Astrocyte (in vitro differentiated cells and primary cell): Measurements from ENCODE around the gene MEIKIN. TPM values are rescaled to one million over a fixed set of nuclear protein-coding genes. Genes with fewer than 3 reads are reported as not detected.

Experiments used
- DNase-seq: peaks from one replicate; pipeline ENCODE4 v3.0.0-alpha.2; 2010; ENCODE audit warnings: low read depth
- FAIRE-seq: peaks from 2 replicates; lab custom pipeline; 2011; peaks lifted over from hg19 to GRCh38; lab: Jason Lieb, UNC
- H2AFZ ChIP-seq: 2 replicates; pipeline ENCODE4 v1.6.0; 2012; ENCODE audit warnings: low read depth, low read length, inconsistent platforms
- H3K27ac ChIP-seq: 2 replicates; pipeline ENCODE4 v1.5.1; 2011; ENCODE audit warnings: low read depth, low read length, inconsistent platforms
- H3K27me3 ChIP-seq: 2 replicates; pipeline ENCODE4 v1.6.0; 2011; ENCODE audit warnings: low read length, inconsistent platforms; ENCODE audit not compliant: insufficient read depth
- H3K36me3 ChIP-seq: 2 replicates; pipeline ENCODE4 v1.5.1; 2011; ENCODE audit warnings: low read length, inconsistent platforms; ENCODE audit not compliant: insufficient read depth
- H3K4me1 ChIP-seq: 2 replicates; pipeline ENCODE4 v1.5.1; 2011; ENCODE audit warnings: low read length, inconsistent platforms; ENCODE audit not compliant: insufficient read depth
- H3K4me2 ChIP-seq: 2 replicates; pipeline ENCODE4 v1.6.0; 2012; ENCODE audit warnings: low read length, inconsistent platforms
- H3K4me3 ChIP-seq: 2 replicates; pipeline ENCODE4 v1.5.1; 2011; ENCODE audit warnings: low read depth, mild to moderate bottlenecking, low read length, inconsistent platforms; ENCODE audit not compliant: insufficient read depth
- H3K79me2 ChIP-seq: 2 replicates; pipeline ENCODE4 v1.6.0; 2012; ENCODE audit warnings: mild to moderate bottlenecking, low read length, inconsistent platforms; ENCODE audit not compliant: insufficient read depth
- H3K9ac ChIP-seq: 2 replicates; pipeline ENCODE4 v1.6.0; 2012; ENCODE audit warnings: mild to moderate bottlenecking, low read length, inconsistent platforms
- H3K9me3 ChIP-seq: 2 replicates; pipeline ENCODE4 v1.5.1; 2012; ENCODE audit warnings: low read depth, mild to moderate bottlenecking, low read length, inconsistent platforms; ENCODE audit not compliant: insufficient read depth
- H4K20me1 ChIP-seq: 2 replicates; pipeline ENCODE4 v1.6.0; 2012; ENCODE audit warnings: low read length, inconsistent platforms; ENCODE audit not compliant: insufficient read depth
- H3K27ac Mint-ChIP-seq: one replicate; pipeline ENCODE4 v1.8.0; 2021; ENCODE audit warnings: mild to moderate bottlenecking, mixed read lengths; ENCODE audit not compliant: unreplicated experiment
- H3K27me3 Mint-ChIP-seq: one replicate; pipeline ENCODE4 v1.8.0; 2021; ENCODE audit warnings: low read depth, mixed read lengths; ENCODE audit not compliant: unreplicated experiment
- H3K36me3 Mint-ChIP-seq: one replicate; pipeline ENCODE4 v1.8.0; 2021; ENCODE audit warnings: low read depth, mixed read lengths; ENCODE audit not compliant: unreplicated experiment
- H3K4me1 Mint-ChIP-seq: one replicate; pipeline ENCODE4 v1.8.0; 2021; ENCODE audit warnings: low read depth, mixed read lengths; ENCODE audit not compliant: unreplicated experiment
- H3K4me3 Mint-ChIP-seq: one replicate; pipeline ENCODE4 v1.8.0; 2021; ENCODE audit warnings: mild to moderate bottlenecking, moderate library complexity, mixed read lengths; ENCODE audit not compliant: unreplicated experiment
- H3K9me3 Mint-ChIP-seq: one replicate; pipeline ENCODE4 v1.8.0; 2021; ENCODE audit warnings: mild to moderate bottlenecking, mixed read lengths; ENCODE audit not compliant: unreplicated experiment
- CTCF ChIP-seq: IDR thresholded peaks from 2 replicates; pipeline ENCODE4 v1.5.1; 2011; ENCODE audit warnings: low read depth, mild to moderate bottlenecking, inconsistent platforms, low read length, moderate library complexity; ENCODE audit not compliant: insufficient read depth
- EZH2 ChIP-seq: IDR thresholded peaks from 2 replicates; pipeline ENCODE4 v1.6.1; 2012; ENCODE audit warnings: mild to moderate bottlenecking, low read length, inconsistent platforms; ENCODE audit not compliant: insufficient read depth
- total RNA-seq: library from RNA; stranded (reverse); gene quantifications from 2 replicates; pipeline ENCODE4 v1.2.1, GENCODE V29; 2021

MEIKIN gene
- total RNA-seq, 1 donor from 2014 or later = not detected

GRCh38 chr5:131855452-131855851 is 90.0 kb downstream of the MEIKIN start:
- no peaks in the 10 kb centered on the region for H3K4me1 Mint-ChIP-seq
- peaks cover 8% of the 10 kb centered on the region for H3K9me3 Mint-ChIP-seq
- H3K27me3 Mint-ChIP-seq = peaks cover 2% of the 10 kb centered on the region
- no peaks in the 10 kb centered on the region for H3K36me3 ChIP-seq
- DNase-seq (no peak), FAIRE-seq (no peak)
- H3K36me3 Mint-ChIP-seq = no peaks in the 10 kb centered on the region
- no peaks in the 10 kb centered on the region for H3K4me1 ChIP-seq
- H3K27me3 ChIP-seq = peaks cover 2% of the 10 kb centered on the region
- H3K4me3 ChIP-seq = no peak overlapping the region
- no peak for TF ChIP-seq CTCF
- TF ChIP-seq EZH2 = no peak
- H3K9ac ChIP-seq = no peak overlapping the region
- no peaks in the 10 kb centered on the region for H4K20me1 ChIP-seq
- H3K4me2 ChIP-seq = no peak overlapping the region
- H2AFZ ChIP-seq = no peak overlapping the region
- no peak overlapping the region for H3K4me3 Mint-ChIP-seq
- H3K79me2 ChIP-seq = no peaks in the 10 kb centered on the region
- H3K9me3 ChIP-seq = no peaks in the 10 kb centered on the region
- no peak overlapping the region for H3K27ac Mint-ChIP-seq
- no peak overlapping the region for H3K27ac ChIP-seq

GRCh38 chr5:131854134-131854533 is 91.3 kb downstream of the MEIKIN start:
- Mint-ChIP-seq H3K4me3 (no peak overlapping the region), H3K36me3 (no peaks in the 10 kb centered on the region), H3K4me1 (no peaks in the 10 kb centered on the region), H3K27ac (no peak overlapping the region), H3K27me3 (peaks cover 2% of the 10 kb centered on the region), H3K9me3 (peaks cover 9% of the 10 kb centered on the region)
- Histone ChIP-seq H3K9me3 (no peaks in the 10 kb centered on the region), H2AFZ (no peak overlapping the region), H3K36me3 (no peaks in the 10 kb centered on the region), H3K4me1 (no peaks in the 10 kb centered on the region), H4K20me1 (no peaks in the 10 kb centered on the region), H3K79me2 (no peaks in the 10 kb centered on the region), H3K4me3 (no peak overlapping the region), H3K9ac (no peak overlapping the region), H3K4me2 (no peak overlapping the region), H3K27me3 (peaks cover 2% of the 10 kb centered on the region), H3K27ac (no peak overlapping the region)
- no peak for DNase-seq
- no peak for FAIRE-seq
- TF ChIP-seq CTCF = no peak

- Mint-ChIP-seq H3K4me1 (no peaks in the 10 kb centered on the region), H3K9me3 (peaks cover 31% of the 10 kb centered on the region), H3K27me3 (no peaks in the 10 kb centered on the region), H3K36me3 (no peaks in the 10 kb centered on the region), H3K4me3 (no peak overlapping the region), H3K27ac (no peak overlapping the region)
- Histone ChIP-seq H3K27me3 (no peaks in the 10 kb centered on the region), H3K4me3 (no peak overlapping the region), H3K9ac (no peak overlapping the region), H3K27ac (no peak overlapping the region), H3K9me3 (peaks cover 3% of the 10 kb centered on the region), H2AFZ (no peak overlapping the region), H4K20me1 (no peaks in the 10 kb centered on the region), H3K36me3 (no peaks in the 10 kb centered on the region), H3K79me2 (no peaks in the 10 kb centered on the region), H3K4me1 (no peaks in the 10 kb centered on the region), H3K4me2 (no peak overlapping the region)
- no peak for DNase-seq
- no peak for TF ChIP-seq CTCF
- no peak for TF ChIP-seq EZH2
- peak; percentile 23 for FAIRE-seq
Measured at GRCh38 chr5:131848662-131849061, 96.8 kb downstream of the MEIKIN start.
